Activated CD4-positive, alpha-beta memory T cell treated with anti-CD3 and anti-CD28 coated beads, Interleukin-2, amount 10 ng/mL, durations not matched to agents 7 days and 5 days (primary cell): ENCODE measurements around the gene UNC5C. TPM values are rescaled to one million over a fixed set of nuclear protein-coding genes. Genes with fewer than 3 reads are reported as not detected.

Experiments
- CTCF ChIA-PET: fragments of 350-600 bp; sonication (Branson Sonifier 250); formaldehyde crosslinking; loops from one replicate; lab custom pipeline; 2021; ENCODE audit warnings: antibody characterized with exemption, inconsistent platforms; lab: Charles Lee
- POLR2A ChIA-PET: fragments of 350-600 bp; sonication (Branson Sonifier 250); formaldehyde crosslinking; loops from one replicate; lab custom pipeline; 2021; ENCODE audit warnings: antibody characterized with exemption; lab: Charles Lee
- DNase-seq: peaks from one replicate; pipeline ENCODE4 v3.0.0-alpha.2; 2020
- H3K27ac Mint-ChIP-seq: one replicate; pipeline ENCODE4 v1.8.0; 2021; ENCODE audit warnings: mild to moderate bottlenecking, mixed read lengths
- H3K27me3 Mint-ChIP-seq: one replicate; pipeline ENCODE4 v1.8.0; 2021; ENCODE audit warnings: mixed read lengths
- H3K36me3 Mint-ChIP-seq: one replicate; pipeline ENCODE4 v1.8.0; 2021; ENCODE audit warnings: low read depth, mixed read lengths
- H3K4me1 Mint-ChIP-seq: one replicate; pipeline ENCODE4 v1.8.0; 2021; ENCODE audit warnings: mixed read lengths
- H3K4me3 Mint-ChIP-seq: one replicate; pipeline ENCODE4 v1.8.0; 2021; ENCODE audit warnings: mild to moderate bottlenecking, mixed read lengths
- H3K9me3 Mint-ChIP-seq: one replicate; pipeline ENCODE4 v1.8.0; 2021; ENCODE audit warnings: mixed read lengths
- total RNA-seq, 2 experiments: library from RNA; stranded (reverse); gene quantifications; one replicate each; pipeline ENCODE4 v1.2.3, GENCODE V29; 2021

The UNC5C gene
- not detected for total RNA-seq

DNA sequence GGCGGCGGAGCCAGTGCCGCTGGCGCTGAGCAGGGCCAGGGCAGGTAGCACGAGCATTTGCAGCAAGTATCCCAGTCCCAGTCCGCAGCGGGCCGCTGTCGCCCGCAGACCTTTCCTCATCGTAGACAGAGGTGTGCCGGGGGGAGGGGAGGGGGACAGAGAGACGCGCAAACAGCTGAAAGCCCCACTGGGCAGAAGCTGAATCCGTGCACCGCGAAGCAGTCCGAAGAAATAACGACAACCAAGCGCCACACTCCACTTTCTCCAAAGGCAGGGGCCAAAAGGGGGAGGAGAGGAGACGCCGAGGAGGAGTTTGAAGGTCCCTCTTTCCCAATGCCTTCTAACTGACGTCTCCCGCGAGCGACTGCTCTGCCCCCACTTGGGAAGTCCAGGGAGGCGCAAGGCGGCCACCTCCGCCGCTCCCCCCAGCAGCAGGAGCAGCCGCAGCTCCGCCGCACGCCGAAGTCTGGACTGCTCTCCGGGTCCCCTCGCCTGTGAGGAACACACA lies at the start of gene UNC5C:
UNC5C (minus strand) TSS at position 236 of the 508 bp plus-strand sequence.
- Mint-ChIP-seq H3K27me3 (peaks cover 51% of the 10 kb centered on the region), H3K27ac (no peak within 1 kb of the TSS), H3K4me3 (peak within 1 kb of the TSS; percentile 76), H3K4me1 (peaks cover 20% of the 10 kb centered on the region), H3K36me3 (no peaks in the 10 kb centered on the region), H3K9me3 (no peaks in the 10 kb centered on the region)
- CTCF ChIA-PET: no interaction called here
- DNase-seq: no peak
- POLR2A ChIA-PET: no interaction called here

DNA sequence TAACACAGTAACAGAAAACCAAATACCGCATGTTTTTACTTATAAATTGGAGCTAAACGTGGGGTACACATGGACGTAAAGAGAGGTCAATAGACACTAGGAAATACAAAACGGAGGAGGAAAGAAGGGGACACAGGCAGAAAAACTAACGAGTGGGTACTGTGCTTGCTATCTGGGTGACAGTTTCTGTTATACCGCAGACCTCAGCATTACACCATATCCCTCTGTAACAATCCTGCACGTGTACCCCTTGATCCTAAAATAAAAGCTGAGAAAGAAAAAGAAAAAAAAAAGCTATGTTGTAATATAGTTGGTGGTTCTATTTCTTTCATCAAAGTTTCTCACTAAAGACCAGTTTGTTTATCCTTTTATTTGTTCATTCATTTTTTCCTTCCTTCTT lies 47.9 kb upstream of the UNC5C start:
- DNase-seq: no peak

GRCh38 chr4:95594629-95595028 lies 45.9 kb upstream of the UNC5C start:
- CTCF ChIA-PET: no interaction called here
- no peak overlapping the region for H3K4me3 Mint-ChIP-seq
- no peaks in the 10 kb centered on the region for H3K4me1 Mint-ChIP-seq
- POLR2A ChIA-PET: no interaction called here
- no peak overlapping the region for H3K27ac Mint-ChIP-seq
- no peaks in the 10 kb centered on the region for H3K36me3 Mint-ChIP-seq
- H3K27me3 Mint-ChIP-seq: peaks cover 6% of the 10 kb centered on the region
- H3K9me3 Mint-ChIP-seq: no peaks in the 10 kb centered on the region
- DNase-seq: no peak

More for the DNA sequence above, 47.9 kb upstream of the UNC5C start:
- CTCF ChIA-PET: no interaction called here
- no peaks in the 10 kb centered on the region for H3K36me3 Mint-ChIP-seq
- no peak overlapping the region for H3K27ac Mint-ChIP-seq
- H3K4me1 Mint-ChIP-seq: peaks cover 4% of the 10 kb centered on the region
- POLR2A ChIA-PET: no interaction called here
- peaks cover 6% of the 10 kb centered on the region for H3K27me3 Mint-ChIP-seq
- H3K4me3 Mint-ChIP-seq: no peak overlapping the region
- H3K9me3 Mint-ChIP-seq: no peaks in the 10 kb centered on the region

- Mint-ChIP-seq H3K4me3 (no peak overlapping the region), H3K4me1 (no peaks in the 10 kb centered on the region), H3K36me3 (no peaks in the 10 kb centered on the region), H3K27ac (no peak overlapping the region), H3K27me3 (peaks cover 6% of the 10 kb centered on the region), H3K9me3 (no peaks in the 10 kb centered on the region)
- no peak for DNase-seq
- ChIA-PET CTCF (no interaction called here), POLR2A (no interaction called here)
Measured at GRCh38 chr4:95594013-95594412, 45.2 kb upstream of the UNC5C start.

GRCh38 chr4:95591278-95591677 lies 42.5 kb upstream of the UNC5C start:
- Mint-ChIP-seq H3K4me3 (no peak overlapping the region), H3K9me3 (no peaks in the 10 kb centered on the region), H3K36me3 (no peaks in the 10 kb centered on the region), H3K27ac (no peak overlapping the region), H3K4me1 (no peaks in the 10 kb centered on the region), H3K27me3 (peaks cover 4% of the 10 kb centered on the region)
- POLR2A ChIA-PET: no interaction called here
- CTCF ChIA-PET: no interaction called here
- DNase-seq: no peak

- Mint-ChIP-seq H3K4me3 (no peak overlapping the region), H3K36me3 (no peaks in the 10 kb centered on the region), H3K27ac (no peak overlapping the region), H3K9me3 (no peaks in the 10 kb centered on the region), H3K27me3 (peaks cover 4% of the 10 kb centered on the region), H3K4me1 (no peaks in the 10 kb centered on the region)
- POLR2A ChIA-PET: no interaction called here
- DNase-seq: no peak
- CTCF ChIA-PET: no interaction called here
Measured at GRCh38 chr4:95590615-95591014, 41.8 kb upstream of the UNC5C start.

- DNase-seq: no peak
- no peaks in the 10 kb centered on the region for H3K36me3 Mint-ChIP-seq
- H3K4me1 Mint-ChIP-seq: no peaks in the 10 kb centered on the region
- H3K4me3 Mint-ChIP-seq: no peak overlapping the region
- ChIA-PET CTCF (no interaction called here), POLR2A (no interaction called here)
- H3K27me3 Mint-ChIP-seq: no peaks in the 10 kb centered on the region
- H3K9me3 Mint-ChIP-seq: no peaks in the 10 kb centered on the region
- H3K27ac Mint-ChIP-seq: no peak overlapping the region
Measured at GRCh38 chr4:95585016-95585695, 36.4 kb upstream of the UNC5C start.

- DNase-seq: no peak
- no peak overlapping the region for H3K4me3 Mint-ChIP-seq
- H3K36me3 Mint-ChIP-seq: no peaks in the 10 kb centered on the region
- POLR2A ChIA-PET: no interaction called here
- CTCF ChIA-PET: no interaction called here
- no peaks in the 10 kb centered on the region for H3K4me1 Mint-ChIP-seq
- no peaks in the 10 kb centered on the region for H3K27me3 Mint-ChIP-seq
- no peak overlapping the region for H3K27ac Mint-ChIP-seq
- peaks cover 14% of the 10 kb centered on the region for H3K9me3 Mint-ChIP-seq
Measured at GRCh38 chr4:95580226-95580625, 31.5 kb upstream of the UNC5C start.

DNA sequence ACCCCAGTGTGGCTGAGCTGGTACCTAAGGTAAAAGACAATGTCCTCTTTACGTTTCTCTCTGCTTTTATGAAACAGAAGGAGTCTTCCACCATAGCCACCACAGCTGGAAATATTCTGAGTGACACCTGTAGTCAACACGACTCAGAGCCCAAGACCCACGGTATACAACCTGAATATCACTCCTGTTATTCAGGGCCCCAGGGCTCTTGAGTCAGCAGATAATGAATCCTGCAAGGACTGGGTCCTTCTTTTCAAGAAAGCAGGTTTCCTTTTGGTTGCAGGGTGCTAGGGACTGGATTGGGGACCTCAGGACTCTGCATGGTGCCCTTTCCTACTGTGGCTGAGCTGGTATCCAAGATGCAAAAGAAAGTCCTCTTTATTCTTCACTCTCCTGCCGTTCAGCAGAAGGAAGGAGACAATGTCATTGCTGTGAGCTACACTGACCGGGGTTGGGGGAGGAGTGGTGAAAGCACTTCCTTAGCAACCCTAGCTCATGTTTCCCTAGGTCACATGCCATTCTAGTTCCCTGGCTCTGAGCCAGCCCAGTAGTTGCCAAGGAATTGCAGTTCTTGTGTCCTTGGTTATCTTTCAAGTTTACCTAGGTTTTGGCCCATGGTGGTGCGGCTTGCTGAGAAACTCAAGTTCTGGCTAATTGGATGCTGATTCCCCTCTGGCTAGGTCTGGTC lies 23.7 kb upstream of the UNC5C start:
- CTCF ChIA-PET: no interaction called here
- POLR2A ChIA-PET: no interaction called here
- Mint-ChIP-seq H3K27ac (no peak overlapping the region), H3K4me3 (no peak overlapping the region), H3K27me3 (no peaks in the 10 kb centered on the region), H3K9me3 (peaks cover 2% of the 10 kb centered on the region), H3K36me3 (no peaks in the 10 kb centered on the region), H3K4me1 (no peaks in the 10 kb centered on the region)
- no peak for DNase-seq

DNA sequence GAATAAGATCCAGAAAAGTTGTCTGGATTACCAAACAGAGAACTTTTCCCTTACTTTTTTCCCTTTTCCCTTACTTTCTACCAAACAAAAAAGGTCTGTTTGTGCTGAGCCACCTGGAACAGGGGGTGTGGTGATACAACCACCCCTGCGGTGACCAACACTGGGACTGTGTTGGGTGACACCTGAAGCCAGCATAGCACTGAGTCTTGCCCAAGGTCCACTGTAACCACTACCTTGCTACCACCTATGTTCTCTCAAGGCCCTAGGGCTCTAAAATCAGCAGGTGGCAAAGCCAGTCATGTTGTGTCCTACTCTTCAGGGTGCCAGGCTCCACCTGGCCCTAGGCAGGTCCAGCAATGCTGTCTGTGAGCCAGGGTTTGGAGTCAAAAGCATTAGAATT lies 22.8 kb upstream of the UNC5C start:
- H3K36me3 Mint-ChIP-seq: no peaks in the 10 kb centered on the region
- no peaks in the 10 kb centered on the region for H3K27me3 Mint-ChIP-seq
- peaks cover 1% of the 10 kb centered on the region for H3K9me3 Mint-ChIP-seq
- ChIA-PET CTCF (no interaction called here), POLR2A (no interaction called here)
- no peak overlapping the region for H3K4me3 Mint-ChIP-seq
- no peak overlapping the region for H3K27ac Mint-ChIP-seq
- H3K4me1 Mint-ChIP-seq: no peaks in the 10 kb centered on the region
- DNase-seq: no peak

DNA sequence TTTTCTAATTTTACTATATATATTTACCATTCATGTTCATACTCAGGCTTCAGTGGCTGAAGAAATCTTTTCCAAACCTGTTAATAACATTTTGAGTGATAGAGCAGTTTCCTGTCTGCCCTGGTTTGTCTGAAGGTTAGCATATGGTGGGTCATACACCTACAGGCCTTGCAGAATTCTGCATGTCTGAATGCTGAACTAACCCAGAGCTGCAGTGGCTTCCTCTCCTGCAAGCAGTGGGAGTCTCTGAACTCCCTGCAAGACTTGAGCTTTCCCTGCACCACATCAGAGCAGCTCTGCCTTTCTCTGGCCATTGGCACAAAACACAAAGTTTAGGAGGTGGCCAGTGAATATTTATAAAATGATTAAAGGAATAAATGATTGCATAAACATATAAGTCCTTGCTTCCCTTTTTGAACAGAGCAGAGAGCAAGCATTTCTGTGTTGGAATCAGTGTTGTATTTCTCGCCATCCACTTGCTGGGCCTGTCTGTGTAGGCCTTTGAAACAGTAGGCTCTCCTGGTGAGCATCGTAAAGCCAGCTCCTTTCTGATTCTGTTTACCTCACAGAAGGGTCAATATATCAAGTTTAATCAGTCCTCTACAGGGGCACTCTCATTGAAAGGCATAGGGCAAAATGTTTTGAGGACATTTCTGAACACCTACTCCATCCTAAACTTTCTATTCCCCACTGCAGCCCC lies 15.0 kb upstream of the UNC5C start:
- ChIA-PET CTCF (no interaction called here), POLR2A (no interaction called here)
- no peak for DNase-seq
- Mint-ChIP-seq H3K4me3 (no peak overlapping the region), H3K9me3 (peaks cover 3% of the 10 kb centered on the region), H3K27me3 (no peaks in the 10 kb centered on the region), H3K4me1 (no peaks in the 10 kb centered on the region), H3K27ac (no peak overlapping the region), H3K36me3 (no peaks in the 10 kb centered on the region)

GRCh38 chr4:95560774-95561173 lies 12.0 kb upstream of the UNC5C start:
- CTCF ChIA-PET: no interaction called here
- H3K27me3 Mint-ChIP-seq: no peaks in the 10 kb centered on the region
- H3K4me3 Mint-ChIP-seq: no peak overlapping the region
- no peak overlapping the region for H3K27ac Mint-ChIP-seq
- H3K9me3 Mint-ChIP-seq: peaks cover 3% of the 10 kb centered on the region
- H3K36me3 Mint-ChIP-seq: no peaks in the 10 kb centered on the region
- POLR2A ChIA-PET: no interaction called here
- no peaks in the 10 kb centered on the region for H3K4me1 Mint-ChIP-seq
- DNase-seq: no peak

DNA sequence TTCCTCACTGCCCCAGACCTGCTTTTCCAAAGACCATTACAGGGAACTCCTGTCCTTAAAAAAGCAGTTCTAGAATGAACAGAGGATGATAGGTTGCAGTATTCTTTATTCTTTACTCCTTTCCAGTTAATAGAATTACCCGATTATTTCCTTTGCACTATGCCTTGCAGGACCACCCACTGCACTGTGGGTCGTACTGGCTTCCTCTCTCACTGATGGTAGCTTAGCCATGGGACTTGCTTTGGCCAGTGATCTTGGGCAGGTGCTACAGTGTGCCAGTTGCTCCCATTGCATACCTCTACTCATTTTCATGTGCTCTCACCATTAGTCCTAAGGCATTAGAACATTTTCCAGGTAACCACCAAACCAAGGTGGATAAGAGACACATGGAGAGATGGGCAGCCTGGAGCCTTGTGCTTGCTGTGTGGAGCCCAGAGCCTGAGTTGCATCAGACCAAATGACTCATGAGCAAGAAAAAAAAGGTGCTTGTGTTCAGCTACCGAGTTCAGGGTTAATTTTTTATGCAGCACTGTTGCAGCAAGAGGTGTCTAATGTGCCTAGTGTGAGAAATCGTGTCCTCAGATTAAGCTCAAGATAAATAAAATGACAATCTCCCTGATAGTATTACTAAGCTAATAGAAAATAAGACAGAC lies 7.6 kb upstream of the UNC5C start:
- no peaks in the 10 kb centered on the region for H3K36me3 Mint-ChIP-seq
- no peaks in the 10 kb centered on the region for H3K4me1 Mint-ChIP-seq
- POLR2A ChIA-PET: no interaction called here
- DNase-seq: no peak
- H3K4me3 Mint-ChIP-seq: no peak overlapping the region
- H3K27ac Mint-ChIP-seq: no peak overlapping the region
- CTCF ChIA-PET: no interaction called here
- H3K27me3 Mint-ChIP-seq: peaks cover 4% of the 10 kb centered on the region
- no peaks in the 10 kb centered on the region for H3K9me3 Mint-ChIP-seq
